Activated naive CD8-positive, alpha-beta T cell treated with anti-CD3 and anti-CD28 coated beads for 36 hours (primary cell): ENCODE measurements around the gene WDFY1. TPM values are rescaled to one million over a fixed set of nuclear protein-coding genes. Genes with fewer than 3 reads are reported as not detected.
A peak's percentile ranks its signal among the peaks of the same experiment; 100 is the strongest.
"Not testable (repeated sequence)": the region's sequence is repeated elsewhere in the genome, so short reads cannot be mapped to it uniquely, and the experiment has no call there.

ENCODE experiments used
- DNase-seq: peaks from one replicate; pipeline ENCODE4 v3.0.0; 2021
- H3K27ac Mint-ChIP-seq: one replicate; pipeline ENCODE4 v1.8.0; 2022; ENCODE audit warnings: mild to moderate bottlenecking, moderate library complexity, mixed read lengths
- H3K27me3 Mint-ChIP-seq: one replicate; pipeline ENCODE4 v1.8.0; 2022; ENCODE audit warnings: mild to moderate bottlenecking, mixed read lengths
- H3K36me3 Mint-ChIP-seq: one replicate; pipeline ENCODE4 v1.8.0; 2021; ENCODE audit warnings: mild to moderate bottlenecking, mixed read lengths
- H3K4me1 Mint-ChIP-seq: one replicate; pipeline ENCODE4 v1.8.0; 2021; ENCODE audit warnings: mixed read lengths
- H3K4me3 Mint-ChIP-seq: one replicate; pipeline ENCODE4 v1.8.0; 2022; ENCODE audit warnings: mild to moderate bottlenecking, moderate library complexity, mixed read lengths
- H3K9me3 Mint-ChIP-seq: one replicate; pipeline ENCODE4 v1.8.0; 2022; ENCODE audit warnings: mixed read lengths
- total RNA-seq, 2 experiments: library from RNA; stranded (reverse); gene quantifications; one replicate each; pipeline ENCODE4 v1.2.3, GENCODE V29; 2021

The WDFY1 gene
- total RNA-seq, 2 experiments from 2014 or later = 24.4 to 26.7 TPM

- H3K4me1 Mint-ChIP-seq = peaks cover 49% of the 10 kb centered on the region
- H3K36me3 Mint-ChIP-seq = peaks cover 22% of the 10 kb centered on the region
- H3K9me3 Mint-ChIP-seq = peaks cover 11% of the 10 kb centered on the region
- H3K27me3 Mint-ChIP-seq = no peaks in the 10 kb centered on the region
- H3K4me3 Mint-ChIP-seq = peak overlapping the region; percentile 93
- DNase-seq = peak; percentile 44
- peak overlapping the region; percentile 90 for H3K27ac Mint-ChIP-seq
Observed at GRCh38 chr2:223944166-223944702, 901 bp downstream of the WDFY1 start.

GRCh38 chr2:223943561-223944008, 1.6 kb downstream of the WDFY1 start:
- no peak for DNase-seq
- Mint-ChIP-seq H3K4me1 (peaks cover 49% of the 10 kb centered on the region), H3K9me3 (peaks cover 14% of the 10 kb centered on the region), H3K27ac (peak overlapping the region; percentile 74), H3K27me3 (no peaks in the 10 kb centered on the region), H3K4me3 (peak overlapping the region; percentile 93), H3K36me3 (peaks cover 27% of the 10 kb centered on the region)

GRCh38 chr2:223943135-223943534, 2.0 kb downstream of the WDFY1 start:
- H3K4me1 Mint-ChIP-seq = peaks cover 49% of the 10 kb centered on the region
- H3K4me3 Mint-ChIP-seq = peak overlapping the region; percentile 41
- H3K36me3 Mint-ChIP-seq = peaks cover 29% of the 10 kb centered on the region
- peaks cover 13% of the 10 kb centered on the region for H3K9me3 Mint-ChIP-seq
- H3K27me3 Mint-ChIP-seq = no peaks in the 10 kb centered on the region
- DNase-seq = no peak
- H3K27ac Mint-ChIP-seq = peak overlapping the region; percentile 74

- peak; percentile 73 for DNase-seq
- Mint-ChIP-seq H3K9me3 (peaks cover 13% of the 10 kb centered on the region), H3K27ac (peak overlapping the region; percentile 92), H3K4me1 (peaks cover 51% of the 10 kb centered on the region), H3K36me3 (peaks cover 32% of the 10 kb centered on the region), H3K27me3 (no peaks in the 10 kb centered on the region), H3K4me3 (peak overlapping the region; percentile 9)
Observed at GRCh38 chr2:223941579-223942277, 3.4 kb downstream of the WDFY1 start.

- Mint-ChIP-seq H3K4me1 (peaks cover 54% of the 10 kb centered on the region), H3K36me3 (peaks cover 43% of the 10 kb centered on the region), H3K9me3 (peaks cover 13% of the 10 kb centered on the region), H3K27ac (peak overlapping the region; percentile 69)
- H3K4me3 Mint-ChIP-seq, H3K27me3 Mint-ChIP-seq, DNase-seq: not testable (repeated sequence)
Observed at GRCh38 chr2:223939438-223939837, 5.7 kb downstream of the WDFY1 start.

- no peak for DNase-seq
- Mint-ChIP-seq H3K27me3 (no peaks in the 10 kb centered on the region), H3K9me3 (peaks cover 13% of the 10 kb centered on the region), H3K4me1 (peaks cover 59% of the 10 kb centered on the region), H3K27ac (no peak overlapping the region), H3K4me3 (no peak overlapping the region), H3K36me3 (peaks cover 38% of the 10 kb centered on the region)
Observed at GRCh38 chr2:223937535-223937934, 7.6 kb downstream of the WDFY1 start.

GRCh38 chr2:223936862-223937326, 8.2 kb downstream of the WDFY1 start:
- Mint-ChIP-seq H3K27ac (peak overlapping the region; percentile 68), H3K4me1 (peaks cover 55% of the 10 kb centered on the region), H3K9me3 (peaks cover 13% of the 10 kb centered on the region), H3K4me3 (no peak overlapping the region), H3K27me3 (no peaks in the 10 kb centered on the region), H3K36me3 (peaks cover 38% of the 10 kb centered on the region)
- DNase-seq = no peak

GRCh38 chr2:223935459-223936125, 9.5 kb downstream of the WDFY1 start:
- DNase-seq = no peak
- Mint-ChIP-seq H3K9me3 (peaks cover 9% of the 10 kb centered on the region), H3K27ac (no peak overlapping the region), H3K4me1 (peaks cover 53% of the 10 kb centered on the region), H3K36me3 (peaks cover 31% of the 10 kb centered on the region), H3K27me3 (no peaks in the 10 kb centered on the region), H3K4me3 (no peak overlapping the region)

- Mint-ChIP-seq H3K9me3 (peaks cover 9% of the 10 kb centered on the region), H3K27ac (no peak overlapping the region), H3K27me3 (no peaks in the 10 kb centered on the region), H3K4me3 (no peak overlapping the region), H3K4me1 (peaks cover 58% of the 10 kb centered on the region), H3K36me3 (peaks cover 28% of the 10 kb centered on the region)
- no peak for DNase-seq
Observed at GRCh38 chr2:223934870-223935269, 10.3 kb downstream of the WDFY1 start.

- Mint-ChIP-seq H3K4me3 (no peak overlapping the region), H3K36me3 (peaks cover 23% of the 10 kb centered on the region), H3K4me1 (peaks cover 55% of the 10 kb centered on the region), H3K27ac (no peak overlapping the region), H3K9me3 (no peaks in the 10 kb centered on the region), H3K27me3 (no peaks in the 10 kb centered on the region)
- no peak for DNase-seq
Observed at GRCh38 chr2:223932816-223933800, 12.0 kb downstream of the WDFY1 start.

- Mint-ChIP-seq H3K4me3 (no peak overlapping the region), H3K36me3 (peaks cover 16% of the 10 kb centered on the region), H3K27ac (peak overlapping the region; percentile 25), H3K9me3 (peaks cover 2% of the 10 kb centered on the region), H3K4me1 (peaks cover 39% of the 10 kb centered on the region), H3K27me3 (no peaks in the 10 kb centered on the region)
- DNase-seq = no peak
Observed at GRCh38 chr2:223930103-223930976, 14.8 kb downstream of the WDFY1 start.

- H3K4me1 Mint-ChIP-seq = peaks cover 37% of the 10 kb centered on the region
- DNase-seq = no peak
- peaks cover 2% of the 10 kb centered on the region for H3K9me3 Mint-ChIP-seq
Observed at GRCh38 chr2:223929571-223930102, 15.5 kb downstream of the WDFY1 start.

GRCh38 chr2:223928113-223929006, 16.8 kb downstream of the WDFY1 start:
- peaks cover 13% of the 10 kb centered on the region for H3K36me3 Mint-ChIP-seq
- no peak for DNase-seq
- H3K4me1 Mint-ChIP-seq = peaks cover 32% of the 10 kb centered on the region
- peaks cover 2% of the 10 kb centered on the region for H3K9me3 Mint-ChIP-seq
- H3K4me3 Mint-ChIP-seq = no peak overlapping the region
- no peak overlapping the region for H3K27ac Mint-ChIP-seq
- H3K27me3 Mint-ChIP-seq = no peaks in the 10 kb centered on the region

More at GRCh38 chr2:223929571-223930102, 15.5 kb downstream of the WDFY1 start:
- Mint-ChIP-seq H3K27ac (peak overlapping the region; percentile 17), H3K36me3 (peaks cover 15% of the 10 kb centered on the region), H3K4me3 (peak overlapping the region; percentile 7), H3K27me3 (no peaks in the 10 kb centered on the region)
